Right hindlimb (tissue), 1 donor: ENCODE measurements around the gene KCNC3.
"Not testable (repeated sequence)": the region's sequence is repeated elsewhere in the genome, so short reads cannot be mapped to it uniquely, and the experiment has no call there.

Experiments used
- DNase-seq: peaks from one replicate; pipeline ENCODE4 v3.0.0-alpha.2; 2018

The KCNC3 gene

DNA sequence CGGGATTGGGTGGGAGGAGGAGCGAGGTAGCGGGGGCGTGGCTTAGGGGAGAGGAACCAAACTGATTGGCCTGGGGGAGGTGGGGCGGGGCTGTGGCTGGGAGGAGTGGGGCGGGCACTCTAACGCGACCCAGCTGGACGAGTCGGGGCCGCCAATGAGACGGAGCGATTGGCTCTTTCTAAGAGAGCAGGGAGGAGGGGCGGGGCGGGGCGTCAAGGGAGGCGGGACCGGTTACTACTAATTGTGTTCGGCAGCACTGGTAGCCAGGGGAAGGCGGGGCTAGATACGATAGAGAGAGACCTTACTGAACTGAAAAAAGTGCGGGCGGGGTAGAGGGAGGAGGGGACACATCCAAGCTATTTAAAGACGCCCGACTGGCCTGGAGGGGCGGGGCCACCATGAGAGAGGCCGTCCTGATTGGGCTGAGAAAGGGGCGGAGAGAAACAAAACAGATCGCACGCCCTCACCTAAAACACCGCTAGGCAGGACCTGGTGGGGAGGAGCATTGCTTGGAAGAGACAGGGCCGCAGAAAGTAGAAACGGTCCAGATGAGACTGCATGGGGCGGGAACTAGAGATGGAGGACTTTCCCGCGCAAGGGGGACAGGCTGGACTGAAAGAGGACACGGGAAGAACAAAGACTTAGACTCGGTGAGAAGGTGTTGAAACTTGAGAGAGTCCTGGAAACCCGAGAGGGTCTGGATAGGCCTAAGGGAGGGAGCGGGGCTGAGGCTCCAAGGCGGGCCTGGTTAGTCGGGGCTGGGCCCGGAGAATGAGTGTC, at the start of gene KCNC3:
Gene KCNC3 (minus strand): TSS at position 232 of the 780 bp plus-strand sequence. CDS start 295 bp downstream, outside the sequence.
- peak; percentile 98 for DNase-seq

DNA sequence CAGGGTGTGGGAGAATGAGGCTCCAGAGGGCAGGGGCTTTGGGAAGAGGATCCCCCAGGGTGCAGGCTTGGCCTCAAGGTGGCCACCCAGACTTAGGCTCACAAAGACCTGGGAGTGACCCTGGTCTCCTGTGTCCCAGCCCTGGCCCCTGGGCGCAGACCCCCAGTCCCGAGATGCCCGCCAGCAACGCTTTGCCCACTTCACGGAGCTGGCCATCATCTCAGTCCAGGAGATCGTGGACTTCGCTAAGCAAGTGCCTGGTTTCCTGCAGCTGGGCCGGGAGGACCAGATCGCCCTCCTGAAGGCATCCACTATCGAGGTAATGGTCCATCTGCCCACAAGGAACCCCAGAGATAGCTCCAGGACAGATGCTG, 49.7 kb upstream of the KCNC3 start:
- no peak for DNase-seq

DNA sequence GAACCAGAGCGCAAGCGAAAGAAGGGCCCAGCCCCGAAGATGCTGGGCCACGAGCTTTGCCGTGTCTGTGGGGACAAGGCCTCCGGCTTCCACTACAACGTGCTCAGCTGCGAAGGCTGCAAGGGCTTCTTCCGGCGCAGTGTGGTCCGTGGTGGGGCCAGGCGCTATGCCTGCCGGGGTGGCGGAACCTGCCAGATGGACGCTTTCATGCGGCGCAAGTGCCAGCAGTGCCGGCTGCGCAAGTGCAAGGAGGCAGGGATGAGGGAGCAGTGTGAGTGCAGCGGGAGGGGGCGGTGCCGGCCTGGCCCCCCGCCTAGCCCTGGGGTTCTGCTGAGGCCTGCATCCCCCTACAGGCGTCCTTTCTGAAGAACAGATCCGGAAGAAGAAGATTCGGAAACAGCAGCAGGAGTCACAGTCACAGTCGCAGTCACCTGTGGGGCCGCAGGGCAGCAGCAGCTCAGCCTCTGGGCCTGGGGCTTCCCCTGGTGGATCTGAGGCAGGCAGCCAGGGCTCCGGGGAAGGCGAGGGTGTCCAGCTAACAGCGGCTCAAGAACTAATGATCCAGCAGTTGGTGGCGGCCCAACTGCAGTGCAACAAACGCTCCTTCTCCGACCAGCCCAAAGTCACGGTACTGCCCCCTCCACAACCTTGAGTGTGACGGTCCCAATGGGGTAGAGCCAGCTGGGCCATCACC, 49.1 kb upstream of the KCNC3 start:
- DNase-seq: no peak

DNA sequence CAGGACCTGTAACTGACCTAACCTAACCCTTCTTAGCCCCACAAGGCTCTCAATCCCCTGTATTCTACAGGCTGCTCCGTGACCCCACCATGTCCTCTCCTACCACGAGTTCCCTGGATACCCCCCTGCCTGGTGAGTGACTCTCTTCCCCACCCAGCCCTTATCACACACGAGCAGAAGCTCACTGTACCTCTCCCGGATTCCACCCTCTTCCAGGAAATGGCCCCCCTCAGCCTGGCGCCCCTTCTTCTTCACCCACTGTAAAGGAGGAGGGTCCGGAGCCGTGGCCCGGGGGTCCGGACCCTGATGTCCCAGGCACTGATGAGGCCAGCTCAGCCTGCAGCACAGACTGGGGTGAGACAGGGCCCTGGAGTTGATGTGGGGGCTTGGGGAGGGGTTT, 48.3 kb upstream of the KCNC3 start:
- DNase-seq: no peak

DNA sequence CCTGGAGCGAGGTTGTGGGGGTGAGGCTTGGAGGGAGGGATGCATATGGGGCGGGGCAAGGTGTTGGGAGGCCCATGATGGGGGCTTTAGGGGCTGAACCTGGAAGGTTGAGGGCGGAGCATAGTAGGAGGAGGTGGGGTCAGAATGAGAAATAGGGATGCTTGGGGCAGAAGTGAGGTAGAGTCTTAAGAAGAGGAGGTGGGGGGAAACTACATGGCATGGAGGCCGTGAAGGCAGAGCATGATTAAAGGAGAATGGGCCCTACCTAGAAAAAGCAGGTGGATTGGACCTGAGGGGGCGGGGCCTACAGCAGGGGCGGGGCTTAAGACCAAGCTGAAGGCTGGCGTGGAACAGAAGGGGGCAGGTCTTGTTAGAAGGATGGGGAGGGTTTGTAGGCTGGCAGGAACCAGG, 47.9 kb upstream of the KCNC3 start:
- no peak for DNase-seq

DNA sequence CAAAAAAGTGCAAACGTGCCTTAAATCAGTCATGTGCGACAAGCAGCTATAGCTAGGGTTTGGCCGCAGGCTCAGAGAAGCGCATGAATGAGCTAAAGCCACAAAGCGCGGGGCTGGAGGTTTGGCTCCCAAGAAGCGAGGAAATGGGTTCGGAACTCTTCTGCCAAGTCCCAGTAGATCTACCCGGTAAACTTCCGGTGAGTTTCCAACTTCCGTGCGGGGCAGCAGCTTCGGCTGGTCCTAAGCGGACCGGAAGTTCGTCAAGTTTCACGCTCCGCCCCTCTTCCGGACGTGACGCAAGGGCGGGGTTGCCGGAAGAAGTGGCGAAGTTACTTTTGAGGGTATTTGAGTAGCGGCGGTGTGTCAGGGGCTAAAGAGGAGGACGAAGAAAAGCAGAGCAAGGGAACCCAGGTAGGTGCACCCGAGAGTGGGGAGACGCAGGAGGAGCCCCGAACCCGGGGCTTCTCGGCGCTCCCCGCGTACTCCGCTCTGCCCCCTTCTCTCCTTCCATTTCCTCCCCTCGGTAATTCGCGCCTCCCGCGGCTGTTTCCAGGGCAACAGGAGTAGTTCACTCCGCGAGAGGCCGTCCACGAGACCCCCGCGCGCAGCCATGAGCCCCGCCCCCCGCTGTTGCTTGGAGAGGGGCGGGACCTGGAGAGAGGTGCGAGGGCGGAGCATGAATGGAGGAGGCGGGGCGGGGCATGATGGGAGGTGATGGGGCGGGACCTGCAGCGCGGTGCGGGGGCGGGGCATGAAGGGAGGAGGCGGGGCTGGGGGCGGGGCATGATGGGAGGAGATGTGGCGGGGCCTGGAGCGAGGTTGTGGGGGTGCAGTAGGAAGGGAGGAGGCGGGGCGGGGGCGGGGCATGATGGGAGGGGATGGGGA, 47.2 kb upstream of the KCNC3 start, which contains the start of gene NR1H2:
Gene NR1H2 (plus strand): TSS at position 292 of the 885 bp plus-strand sequence. CDS start 1,149 bp downstream, outside the sequence.
- DNase-seq: peak; percentile 96

DNA sequence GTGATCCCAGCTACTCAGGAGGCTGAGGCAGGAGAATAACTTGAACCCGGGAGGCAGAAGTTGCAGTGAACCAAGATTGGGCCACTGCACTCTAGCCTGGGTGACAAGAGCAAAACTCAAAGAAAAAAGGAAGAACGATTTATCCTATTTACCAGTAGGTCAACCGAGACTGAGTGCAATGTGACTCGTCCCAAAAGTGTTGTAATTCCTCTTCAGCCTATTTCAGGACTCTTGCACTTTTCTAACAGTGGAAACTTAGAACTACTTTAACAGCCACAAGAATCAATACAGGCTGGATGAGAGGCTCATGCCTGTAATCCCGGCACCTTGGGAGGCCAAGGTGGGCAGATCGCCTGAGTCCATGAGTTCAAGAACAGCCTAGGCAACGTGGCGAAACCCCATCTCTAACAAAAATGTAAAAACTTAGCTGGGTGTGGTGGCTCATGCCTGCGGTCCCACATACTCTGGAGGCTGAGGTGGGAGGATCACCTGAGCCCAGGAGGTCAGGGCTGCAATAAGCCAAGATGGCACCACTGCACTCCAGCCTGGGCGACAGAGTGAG, 42.8 kb upstream of the KCNC3 start:
- DNase-seq: no peak

DNA sequence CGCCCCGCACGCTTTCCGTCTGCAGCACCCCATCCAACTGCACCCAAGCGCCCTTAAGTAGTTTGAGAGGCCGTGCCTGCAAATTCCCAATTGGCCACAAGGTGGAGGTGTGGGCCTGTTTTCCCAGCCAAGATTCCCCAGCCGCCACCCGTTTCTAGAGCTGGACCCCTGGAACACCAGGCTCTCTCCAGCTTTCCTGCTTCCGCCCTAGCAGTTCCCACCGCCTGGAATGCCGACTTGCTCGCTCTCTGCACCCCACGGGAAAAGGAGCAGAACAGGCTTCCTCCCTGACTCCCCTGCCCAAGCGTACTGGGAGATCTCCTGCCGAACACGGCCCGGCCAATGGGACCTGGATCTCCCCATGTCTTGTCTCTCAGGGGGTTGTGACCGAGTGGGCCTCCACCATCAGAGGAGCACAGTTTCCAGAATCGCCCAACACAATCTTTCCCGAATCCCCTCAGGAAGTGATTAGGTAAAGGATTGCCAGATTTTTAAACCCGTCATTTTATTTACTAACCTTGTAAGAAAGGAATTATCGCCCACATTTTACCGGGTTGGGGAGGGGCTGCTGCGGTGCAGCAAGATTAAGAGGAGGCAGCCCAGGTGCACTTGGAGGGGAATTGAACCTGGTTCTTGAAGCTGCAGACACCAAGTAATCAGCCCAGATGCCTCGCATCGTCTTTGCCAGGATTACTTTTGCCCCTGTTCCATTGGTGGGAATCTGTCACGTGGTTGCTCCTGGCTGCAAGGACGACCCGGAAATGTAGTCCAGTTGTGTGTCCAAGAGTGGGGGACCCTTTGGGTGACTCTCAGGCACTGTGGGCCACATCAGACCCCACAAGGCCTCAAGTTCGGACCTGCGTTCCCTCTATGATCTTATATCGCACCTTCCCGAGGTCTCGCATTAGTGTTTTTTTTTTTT, 39.7 kb upstream of the KCNC3 start:
- DNase-seq: peak; percentile 89

DNA sequence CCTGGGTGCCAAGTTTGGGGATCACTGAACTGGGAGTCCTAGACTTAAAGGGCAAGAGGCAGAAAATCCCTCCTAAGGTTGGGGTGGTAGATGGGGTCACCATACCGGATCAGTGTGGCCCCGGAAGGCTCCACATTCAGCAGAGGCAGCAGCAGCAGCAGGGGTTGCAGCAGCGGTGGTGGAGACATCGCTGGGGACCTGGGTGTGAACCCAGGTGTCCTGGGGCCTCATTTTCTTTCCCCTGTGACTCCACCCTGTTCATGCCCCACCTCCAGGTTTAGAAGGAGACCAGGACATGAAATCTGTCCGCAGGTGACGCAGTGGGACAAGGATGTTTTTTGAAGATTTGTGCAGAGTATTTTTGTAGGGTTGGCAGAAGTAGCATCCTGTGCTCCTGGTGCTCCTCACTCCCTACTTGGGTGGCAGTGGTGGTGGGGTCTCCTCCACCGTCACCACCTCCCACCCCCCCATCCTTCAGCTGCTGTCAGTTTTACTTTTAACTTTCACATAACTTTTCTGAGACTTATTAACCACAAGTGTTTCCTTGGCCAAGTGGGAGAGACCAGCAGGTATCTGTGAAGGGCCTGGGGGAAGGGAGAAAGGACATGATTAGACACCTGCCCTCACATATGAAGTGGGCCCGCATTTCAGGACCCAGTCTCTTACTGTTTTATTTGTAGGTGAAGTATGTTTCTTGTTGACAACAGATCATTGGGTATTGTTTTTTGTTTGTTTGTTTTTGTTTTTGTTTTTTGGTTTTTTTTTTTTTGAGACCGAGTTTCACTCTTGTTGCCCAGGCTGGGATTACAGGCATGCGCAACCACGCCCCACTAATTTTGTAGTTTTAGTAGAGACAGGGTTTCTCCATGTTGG, 36.5 kb upstream of the KCNC3 start, which contains the start of gene NAPSA:
Gene NAPSA (minus strand): TSS at position 206 of the 873 bp plus-strand sequence. CDS start 18 bp downstream, at position 188.
- DNase-seq: no peak

DNA sequence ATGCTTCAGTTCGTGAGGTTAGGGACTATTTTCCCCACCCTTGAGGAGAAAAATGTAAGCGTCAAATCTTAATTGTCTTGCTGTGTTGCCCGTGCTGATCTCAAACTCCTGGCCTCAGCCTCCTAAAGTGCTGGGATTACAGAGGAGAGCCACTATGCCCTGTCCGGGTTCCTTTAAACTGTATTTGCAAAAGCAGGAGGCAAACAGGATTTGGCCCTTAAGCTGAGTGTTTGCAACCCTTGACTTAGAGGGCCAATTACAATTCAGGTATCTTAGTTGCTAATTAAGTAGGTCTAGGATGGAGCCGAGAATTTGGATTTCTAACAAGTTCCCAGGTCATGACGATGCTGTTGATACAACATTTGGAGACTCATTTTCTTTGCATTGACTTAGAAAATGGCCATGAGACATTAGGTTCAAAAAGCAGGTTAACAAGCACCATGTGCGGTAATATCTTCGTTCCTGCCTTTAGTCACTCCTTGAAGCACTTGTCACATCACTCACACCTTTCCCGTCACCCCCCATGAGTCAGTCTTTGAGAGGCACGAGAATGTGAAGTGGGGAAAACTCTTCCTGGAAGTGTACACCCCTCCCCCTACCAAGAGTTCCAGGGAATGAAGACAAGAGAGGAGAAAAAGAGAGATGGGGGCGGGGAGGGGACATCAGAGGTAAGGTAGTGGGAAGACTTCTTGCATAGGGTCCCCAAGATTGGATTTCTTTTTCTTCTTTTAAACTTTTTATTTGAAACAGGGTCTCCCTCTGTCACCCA, 33.7 kb upstream of the KCNC3 start:
- DNase-seq: no peak

DNA sequence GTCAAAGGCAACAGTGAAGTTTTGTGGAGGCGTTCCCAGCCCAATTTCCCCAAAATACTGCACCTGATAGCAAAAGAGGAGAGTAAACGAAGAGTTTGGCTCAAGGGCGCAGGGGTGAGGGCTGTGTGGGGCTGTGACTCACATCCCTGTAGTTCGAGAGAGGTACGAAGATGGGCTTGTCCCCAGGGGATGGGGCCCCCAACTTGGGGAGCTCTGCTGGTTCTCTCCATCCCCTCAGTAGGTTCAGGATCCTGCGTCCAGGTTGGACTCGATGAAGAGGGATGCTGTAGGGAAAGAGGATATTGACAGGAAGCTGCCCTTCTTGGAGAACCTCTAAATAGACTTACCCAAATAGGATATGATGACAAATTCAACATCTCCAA, 32.8 kb upstream of the KCNC3 start:
- no peak for DNase-seq

DNA sequence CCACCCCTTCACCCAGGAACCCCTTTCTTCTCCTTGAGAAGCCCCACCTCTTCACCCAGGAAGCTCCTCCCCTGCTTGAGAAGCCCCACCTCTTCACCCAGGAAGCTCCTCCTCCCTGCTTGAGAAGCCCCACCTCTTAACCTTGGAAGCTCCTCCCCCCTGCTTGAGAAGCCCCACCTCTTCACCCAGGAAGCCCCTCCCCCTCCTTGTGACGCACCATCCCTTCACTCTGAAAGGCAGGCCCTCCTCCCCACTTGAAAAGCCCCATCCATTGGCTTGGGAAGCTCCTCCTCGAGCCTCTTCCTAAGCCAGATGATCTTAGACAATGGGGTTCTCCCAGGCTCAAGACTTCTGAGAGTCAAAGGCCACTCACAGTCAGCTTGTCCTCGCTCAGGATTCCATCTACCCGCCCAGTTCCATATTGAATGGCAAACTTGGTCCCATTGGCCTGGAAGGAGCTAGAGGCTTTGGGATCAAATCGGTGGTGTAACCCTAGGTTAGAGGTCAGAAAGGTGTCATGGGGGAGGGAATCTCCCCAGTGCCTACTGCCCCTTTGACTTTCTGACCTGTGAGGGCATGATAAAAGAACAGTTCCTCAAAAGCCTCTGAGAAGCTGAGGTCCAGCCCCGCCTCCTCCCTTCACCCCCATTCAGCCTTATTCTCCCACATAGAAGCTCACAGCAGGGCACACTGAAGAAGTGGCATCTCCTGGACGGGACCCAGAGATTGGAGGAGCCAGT, 32.3 kb upstream of the KCNC3 start:
- no peak for DNase-seq

DNA sequence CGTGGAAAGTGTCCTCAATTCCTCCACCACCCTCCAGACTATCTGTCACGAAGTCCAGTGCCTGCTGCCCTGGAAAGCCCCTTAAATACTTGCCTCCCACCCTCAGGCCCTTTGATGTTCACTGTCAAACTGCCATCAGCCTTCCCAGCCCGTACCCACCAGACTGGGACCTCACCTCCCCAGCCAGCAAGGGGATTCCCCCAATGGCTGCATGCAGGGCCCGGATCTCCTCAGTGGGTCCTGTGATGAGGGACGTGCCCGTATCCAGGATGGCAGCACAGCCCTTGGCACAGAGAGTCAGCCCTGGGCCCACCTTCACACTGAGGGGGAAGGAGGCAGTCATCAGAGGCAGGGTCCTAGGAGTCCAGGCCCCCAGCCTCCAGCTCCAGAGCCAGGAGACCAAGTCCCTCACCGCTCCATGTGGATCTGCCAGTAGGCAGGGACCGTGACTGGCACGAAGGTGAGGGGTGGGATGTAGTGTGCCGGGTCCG, 30.2 kb upstream of the KCNC3 start:
- DNase-seq: no peak

DNA sequence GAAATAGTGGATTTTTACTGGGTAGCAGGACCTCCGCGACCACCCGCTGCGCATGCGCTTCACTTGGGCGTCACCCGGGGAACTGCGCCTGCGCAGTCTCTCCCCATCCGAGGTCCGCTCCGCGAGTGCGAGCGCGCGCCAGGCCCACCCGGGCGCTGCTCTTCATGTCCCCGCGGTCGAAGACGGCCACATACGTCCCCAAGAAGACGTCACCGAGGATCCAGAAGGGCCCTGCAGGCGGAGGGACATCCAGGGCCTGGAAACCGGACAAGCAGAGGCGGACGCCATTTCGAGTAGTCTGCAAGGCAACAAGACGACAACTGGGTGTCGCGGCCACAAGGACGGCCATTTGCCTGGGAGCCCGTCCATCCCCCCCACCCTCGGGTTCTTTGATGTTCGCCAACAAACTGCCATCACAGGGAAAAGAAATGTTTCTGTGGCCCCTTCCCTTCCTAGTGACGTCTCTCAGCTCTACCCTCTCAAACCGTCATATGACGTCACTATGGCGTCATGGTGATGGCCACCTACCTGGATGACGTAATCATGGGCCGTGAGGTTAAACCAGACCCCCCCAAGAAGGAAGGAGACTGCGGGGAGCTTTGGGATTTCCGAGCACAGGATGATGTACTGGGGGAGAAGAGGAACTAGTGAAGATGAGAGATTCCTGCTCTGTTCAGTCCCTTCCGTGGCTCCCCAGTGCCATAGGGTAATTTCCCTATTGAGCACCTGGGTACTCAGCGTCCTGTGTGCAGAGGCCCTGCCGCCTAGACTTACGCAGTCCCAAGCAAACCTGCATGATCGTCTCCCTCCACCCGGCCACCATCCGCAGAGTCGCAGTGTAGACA, 29.5 kb upstream of the KCNC3 start:
- peak; percentile 76 for DNase-seq

DNA sequence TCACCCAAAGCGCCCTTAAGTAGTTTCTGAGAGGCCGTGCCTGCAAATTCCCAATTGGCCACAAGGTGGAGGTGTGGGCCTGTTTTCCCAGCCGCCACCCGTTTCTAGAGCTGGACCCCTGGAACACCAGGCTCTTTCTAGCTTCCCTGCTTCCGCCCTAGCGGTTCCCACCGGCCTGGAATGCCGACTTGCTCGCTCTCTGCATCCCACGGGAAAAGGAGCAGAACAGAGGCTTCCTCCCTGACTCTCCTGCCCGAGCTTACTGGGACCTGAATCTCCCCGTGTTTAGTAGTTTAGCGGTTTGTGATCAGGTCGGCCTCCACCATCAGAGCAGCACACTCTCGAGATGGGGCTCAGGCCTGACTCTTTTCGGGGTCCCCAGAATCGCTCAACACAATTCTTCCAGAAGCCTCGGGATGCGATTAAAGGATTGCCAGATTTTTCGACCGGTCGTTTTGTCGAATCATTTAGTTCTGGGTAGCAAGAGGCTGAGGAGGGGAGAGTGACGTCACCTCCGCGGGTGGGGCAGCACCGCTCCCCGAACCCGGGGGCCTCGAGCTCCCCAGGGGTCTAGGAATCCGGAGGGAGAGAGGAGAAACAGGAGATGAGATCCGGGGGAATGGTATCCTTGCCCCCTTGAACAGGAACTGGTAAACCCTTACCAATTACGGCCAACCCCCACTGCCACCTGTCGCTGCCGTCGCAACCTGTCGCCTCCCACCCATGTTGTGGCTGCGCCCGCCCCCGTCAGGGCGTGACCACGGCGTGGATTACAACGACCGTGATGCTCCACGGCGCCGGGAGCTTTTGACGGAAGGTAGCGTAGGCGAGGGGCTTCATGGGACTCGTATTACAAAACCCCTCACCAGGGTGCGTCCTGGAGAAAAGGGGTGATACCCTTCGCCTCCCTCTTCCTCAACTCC, 28.3 kb upstream of the KCNC3 start:
- peak; percentile 78 for DNase-seq

DNA sequence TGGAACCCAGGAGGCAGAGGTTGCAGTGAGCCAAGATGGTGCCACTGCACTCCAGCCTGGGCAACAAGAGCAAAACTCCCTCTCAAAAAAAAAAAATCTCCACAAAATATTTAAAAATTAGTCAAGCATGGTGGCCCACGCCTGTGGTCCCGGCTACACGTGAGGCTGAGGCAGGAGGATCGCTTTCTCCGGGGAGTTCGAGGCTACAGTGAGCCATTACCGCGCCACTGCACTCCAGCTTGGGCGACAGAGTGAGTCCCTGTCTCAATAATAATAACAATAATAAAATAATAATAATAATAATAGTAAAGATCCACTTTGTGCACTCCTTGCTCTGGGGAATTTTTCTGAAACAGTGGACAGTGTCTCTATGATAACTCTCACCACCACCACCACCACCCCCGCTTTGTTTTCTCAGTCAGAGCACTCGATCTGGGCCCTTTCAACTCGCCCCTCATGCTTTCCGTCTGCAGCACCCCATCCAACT, 27.6 kb upstream of the KCNC3 start:
- DNase-seq: no peak

DNA sequence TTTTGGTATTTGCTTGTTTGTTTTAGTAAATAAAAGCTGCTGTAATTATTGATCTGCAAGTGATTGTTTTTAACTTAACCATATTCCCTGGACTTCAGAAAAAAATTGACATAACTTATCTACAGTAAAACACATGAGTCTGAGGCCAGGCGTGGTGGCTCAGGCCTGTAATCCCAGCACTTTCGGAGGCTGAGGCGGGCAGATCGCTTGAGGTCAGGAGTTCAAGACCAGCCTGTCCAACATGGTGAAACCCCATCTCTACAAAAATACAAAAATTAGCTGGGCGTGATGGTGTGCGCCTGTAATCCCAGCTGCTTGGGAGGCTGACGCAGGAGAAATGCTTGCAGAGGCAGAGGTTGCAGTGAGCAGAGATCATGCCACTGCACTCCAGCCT, 24.3 kb upstream of the KCNC3 start:
- not testable (repeated sequence) for DNase-seq
